H1 (cell line): Measurements from ENCODE around the gene LYPD4. TPM values are rescaled to one million over a fixed set of nuclear protein-coding genes. Genes with fewer than 3 reads are reported as not detected.
A peak's percentile ranks its signal among the peaks of the same experiment; 100 is the strongest.

ENCODE experiments used
- CTCF ChIA-PET: fragments of 300-600 bp; sonication (Branson Sonifier 250); formaldehyde crosslinking; loops from one replicate; lab custom pipeline; 2021; ENCODE audit not compliant: partially characterized antibody; lab: Charles Lee
- POLR2A ChIA-PET: fragments of 300-600 bp; sonication (Branson Sonifier 250); formaldehyde crosslinking; loops from one replicate; lab custom pipeline; 2021; ENCODE audit warnings: inconsistent platforms; ENCODE audit not compliant: partially characterized antibody; lab: Charles Lee
- DNase-seq, 2 experiments: peaks; one replicate each; pipeline versions ENCODE4 v3.0.0 to v3.0.0-alpha.2; 2010 to 2022; ENCODE audit warnings: low spot score in 2 of 2, low read depth in 1 of 2, mixed read lengths in 1 of 2
- FAIRE-seq: peaks from 2 replicates; lab custom pipeline; 2011; peaks lifted over from hg19 to GRCh38; lab: Jason Lieb, UNC
- H2AFZ ChIP-seq: 2 replicates; pipeline ENCODE4 v1.8.1; 2012; ENCODE audit warnings: low read length, inconsistent platforms
- H2AK5ac ChIP-seq: 2 replicates; pipeline ENCODE4 v1.6.1; 2013; ENCODE audit warnings: low read depth, low read length
- H2BK120ac ChIP-seq: replicated peaks from 2 replicates; pipeline ENCODE3; 2013; ENCODE audit warnings: low read depth, low read length, inconsistent platforms
- H2BK12ac ChIP-seq: 2 replicates; pipeline ENCODE4 v1.6.1; 2013; ENCODE audit warnings: low read depth, low read length
- H2BK15ac ChIP-seq: 2 replicates; pipeline ENCODE4 v1.6.1; 2013; ENCODE audit warnings: low read length
- H2BK20ac ChIP-seq: 2 replicates; pipeline ENCODE4 v1.6.1; 2013; ENCODE audit warnings: low read length
- H2BK5ac ChIP-seq: 2 replicates; pipeline ENCODE4 v1.6.1; 2013; ENCODE audit warnings: low read depth, low read length
- H3K14ac ChIP-seq: 2 replicates; pipeline ENCODE4 v1.6.1; 2013; ENCODE audit warnings: inconsistent platforms; ENCODE audit not compliant: insufficient read length
- H3K18ac ChIP-seq: 2 replicates; pipeline ENCODE4 v1.6.1; 2013; ENCODE audit warnings: low read length; ENCODE audit errors: extremely low read depth
- H3K23ac ChIP-seq: 2 replicates; pipeline ENCODE4 v1.6.1; 2013; ENCODE audit warnings: inconsistent platforms; ENCODE audit not compliant: insufficient read length
- H3K23me2 ChIP-seq: 2 replicates; pipeline ENCODE4 v1.6.1; 2013; ENCODE audit warnings: low read depth, low read length
- H3K27ac ChIP-seq: 2 replicates; pipeline ENCODE4 v1.6.1; 2011; ENCODE audit warnings: low read depth, low read length, inconsistent platforms
- H3K27me3 ChIP-seq, 4 experiments: replicated peaks in 1 of 4; 1 replicate in 1 of 4; 2 replicates in 3 of 4; pipeline versions ENCODE4 v1.6.1 to v1.8.1; 2011 to 2013; ENCODE audit warnings: low read length in 3 of 4, mild to moderate bottlenecking in 3 of 4, inconsistent platforms in 2 of 4, mixed read lengths in 2 of 4, moderate library complexity in 1 of 4; ENCODE audit not compliant: control insufficient read depth in 3 of 4, insufficient read depth in 3 of 4; ENCODE audit errors: extremely low read depth in 1 of 4
- H3K36me3 ChIP-seq, 4 experiments: 2 replicates each; pipeline versions ENCODE4 v1.6.1 to v1.8.1; 2011 to 2013; ENCODE audit warnings: mild to moderate bottlenecking in 4 of 4, low read length in 3 of 4, moderate library complexity in 2 of 4, control low read depth in 1 of 4, inconsistent platforms in 1 of 4; ENCODE audit not compliant: insufficient read depth in 4 of 4, control insufficient read depth in 2 of 4
- H3K4ac ChIP-seq: replicated peaks from 2 replicates; pipeline ENCODE3; 2013; ENCODE audit warnings: low read length, low read depth, mixed read lengths, inconsistent platforms; ENCODE audit not compliant: insufficient read length
- H3K4me1 ChIP-seq, 4 experiments: replicated peaks in 1 of 4; 1 replicate in 1 of 4; 2 replicates in 3 of 4; pipeline versions ENCODE4 v1.6.1 to v1.8.1; 2011 to 2013; ENCODE audit warnings: low read length in 3 of 4, inconsistent platforms in 2 of 4, mixed read lengths in 1 of 4; ENCODE audit not compliant: insufficient read depth in 4 of 4, control insufficient read depth in 3 of 4
- H3K4me2 ChIP-seq, 2 experiments: 2 replicates each; pipeline versions ENCODE4 v1.6.1 to v1.8.1; 2011 to 2013; ENCODE audit warnings: low read depth in 2 of 2, low read length in 2 of 2, control low read depth in 1 of 2, inconsistent platforms in 1 of 2, mild to moderate bottlenecking in 1 of 2; ENCODE audit not compliant: insufficient read depth in 1 of 2
- H3K4me3 ChIP-seq, 4 experiments: fragments of 200-600, 300-600 bp in 1 of 4; sonication (generic), shearing (Covaris generic), sonication (Bioruptor Twin) in 1 of 4; 2 replicates each; pipeline versions ENCODE4 v1.5.1 to v1.8.1; 2011 to 2016; ENCODE audit warnings: low read length in 4 of 4, low read depth in 3 of 4, control low read depth in 2 of 4, inconsistent platforms in 2 of 4, mild to moderate bottlenecking in 2 of 4, mixed read lengths in 1 of 4, moderate library complexity in 1 of 4; ENCODE audit not compliant: insufficient read depth in 2 of 4; ENCODE audit errors: extremely low read depth in 1 of 4
- H3K56ac ChIP-seq: replicated peaks from 2 replicates; pipeline ENCODE3; 2013; ENCODE audit warnings: low read depth, mild to moderate bottlenecking, mixed read lengths, low read length, inconsistent platforms; ENCODE audit not compliant: insufficient read length
- H3K79me1 ChIP-seq: 2 replicates; pipeline ENCODE4 v1.6.1; 2013; ENCODE audit warnings: low read depth, low read length, control low read depth
- H3K79me2 ChIP-seq, 2 experiments: 2 replicates each; pipeline versions ENCODE4 v1.6.1 to v1.8.1; 2012 to 2013; ENCODE audit warnings: low read length in 2 of 2, mild to moderate bottlenecking in 2 of 2, inconsistent platforms in 1 of 2; ENCODE audit not compliant: insufficient read depth in 2 of 2, control insufficient read depth in 1 of 2
- H3K9ac ChIP-seq, 4 experiments: replicated peaks in 1 of 4; 1 replicate in 1 of 4; 2 replicates in 3 of 4; pipeline versions ENCODE4 v1.6.1 to v1.8.1; 2011 to 2013; ENCODE audit warnings: low read depth in 3 of 4, low read length in 3 of 4, control low read depth in 2 of 4, mild to moderate bottlenecking in 2 of 4, moderate library complexity in 2 of 4, inconsistent platforms in 1 of 4; ENCODE audit errors: extremely low read depth in 1 of 4
- H3K9me3 ChIP-seq, 2 experiments: 2 replicates each; pipeline versions ENCODE4 v1.6.1 to v1.8.1; 2012 to 2013; ENCODE audit warnings: mild to moderate bottlenecking in 2 of 2, moderate library complexity in 2 of 2, control low read depth in 1 of 2, inconsistent platforms in 1 of 2, low read depth in 1 of 2, low read length in 1 of 2, mixed read lengths in 1 of 2; ENCODE audit not compliant: insufficient read depth in 2 of 2
- H4K20me1 ChIP-seq, 2 experiments: replicated peaks in 1 of 2; 2 replicates each; pipeline versions ENCODE3 to v1.8.1; 2011 to 2013; ENCODE audit warnings: inconsistent platforms in 2 of 2, low read length in 2 of 2, mild to moderate bottlenecking in 1 of 2; ENCODE audit not compliant: insufficient read depth in 2 of 2, control insufficient read depth in 1 of 2
- H4K5ac ChIP-seq: 2 replicates; pipeline ENCODE4 v1.6.1; 2013; ENCODE audit warnings: low read length, low read depth, mixed read lengths, inconsistent platforms; ENCODE audit not compliant: insufficient read length
- H4K8ac ChIP-seq: 2 replicates; pipeline ENCODE4 v1.8.0; 2013; ENCODE audit warnings: mild to moderate bottlenecking, moderate library complexity, low read length, inconsistent platforms; ENCODE audit not compliant: insufficient read depth; ENCODE audit errors: extremely low read depth
- H4K91ac ChIP-seq: replicated peaks from 2 replicates; pipeline ENCODE3; 2013; ENCODE audit warnings: low read length, mixed read lengths, inconsistent platforms; ENCODE audit not compliant: insufficient read length
- BCL11A ChIP-seq, 2 experiments: IDR thresholded peaks; one replicate each; pipeline ENCODE4 v1.6.1; 2011; ENCODE audit warnings: low read depth in 2 of 2, low read length in 2 of 2, mild to moderate bottlenecking in 2 of 2
- CTBP2 ChIP-seq: IDR thresholded peaks from 2 replicates; pipeline ENCODE4 v1.7.0; 2011; ENCODE audit warnings: borderline replicate concordance, mild to moderate bottlenecking, moderate library complexity, mixed read lengths, low read length; ENCODE audit not compliant: insufficient read depth, insufficient read length
- HDAC2 ChIP-seq, 2 experiments: fragments of 300-600 bp in 1 of 2; sonication (generic) in 1 of 2; IDR thresholded peaks; 2 replicates each; pipeline ENCODE4 v1.6.1; 2011 to 2012; ENCODE audit warnings: low read depth in 2 of 2, low read length in 2 of 2, mild to moderate bottlenecking in 2 of 2, moderate library complexity in 2 of 2, borderline replicate concordance in 1 of 2, inconsistent platforms in 1 of 2
- HDAC6 ChIP-seq: IDR thresholded peaks from one replicate; pipeline ENCODE4 v1.7.1; 2012; ENCODE audit warnings: low read depth, mild to moderate bottlenecking, inconsistent platforms, low read length, moderate library complexity
- KDM1A ChIP-seq: fragments of 200-600, 300-600 bp; sonication (generic); IDR thresholded peaks from 2 replicates; pipeline ENCODE4 v1.7.1; 2016; ENCODE audit warnings: mild to moderate bottlenecking, low read length, borderline replicate concordance
- NRF1 ChIP-seq: IDR thresholded peaks from 2 replicates; pipeline ENCODE4 v1.6.1; 2011; ENCODE audit warnings: mild to moderate bottlenecking, low read depth, low read length, improper control_type of control experiment
- PHF8 ChIP-seq: fragments of 200-600 bp; sonication (generic); conservative IDR thresholded peaks from 2 replicates; pipeline ENCODE4 v1.7.1; 2012; ENCODE audit warnings: low read depth, mild to moderate bottlenecking, inconsistent platforms, low read length, moderate library complexity
- RAD21 ChIP-seq, 2 experiments: IDR thresholded peaks in 1 of 2; conservative IDR thresholded peaks in 1 of 2; 2 replicates each; pipeline ENCODE4 v1.6.1; 2011; ENCODE audit warnings: low read depth in 2 of 2, low read length in 2 of 2, improper control_type of control experiment in 1 of 2, inconsistent platforms in 1 of 2, mild to moderate bottlenecking in 1 of 2, moderate library complexity in 1 of 2
- RNF2 ChIP-seq: fragments of 200-900, 300-1000 bp; sonication (generic); IDR thresholded peaks from 2 replicates; pipeline ENCODE4 v1.7.1; 2016; ENCODE audit warnings: borderline replicate concordance, low read depth, mild to moderate bottlenecking, antibody characterized with exemption, low read length; ENCODE audit not compliant: poor library complexity, severe bottlenecking; ENCODE audit errors: missing control alignments
- USF2 ChIP-seq: IDR thresholded peaks from 2 replicates; pipeline ENCODE4 v1.6.1; 2011; ENCODE audit warnings: low read length, improper control_type of control experiment
- WGBS, 2 experiments: shearing (Covaris generic) in 1 of 2; methylation state at CpG; one replicate each; pipeline versions ENCODE4 v1.1.6 to v1.1.7; 2013 to 2015; ENCODE audit warnings: low lambda C conversion rate in 2 of 2, mixed read lengths in 2 of 2, inconsistent platforms in 1 of 2, low coverage in 1 of 2, missing lambda C conversion rate in 1 of 2; ENCODE audit not compliant: insufficient replicate concordance in 2 of 2, insufficient coverage in 1 of 2, insufficient read length in 1 of 2; ENCODE audit errors: extremely low coverage in 1 of 2, missing lambda C conversion rate in 1 of 2; 5-methylcytosine and 5-hydroxymethylcytosine counted together
- polyA plus RNA-seq, 7 experiments: library from polyadenylated mRNA; depleted of rRNA in 3 of 7; stranded (reverse) in 5 of 7; unstranded in 2 of 7; fragments of >200 nt in 5 of 7; fragments of 200-250 nt in 2 of 7; gene quantifications; 1 replicate in 5 of 7; 2 replicates in 1 of 7; 4 replicates in 1 of 7; pipeline versions ENCODE4 v1.2.1 to v1.2.3, GENCODE V29; 2011 to 2013; ENCODE audit warnings: missing spikeins in 2 of 7, mixed read lengths in 2 of 7
- total RNA-seq: library from RNA; stranded (reverse); fragmentation: NEBNext Ultra II Directional; extraction: Animal tissue kit (Norgen Biotek cat#: 25700); gene quantifications from 2 replicates; pipeline ENCODE4 v1.2.1, GENCODE V29; 2021

Gene LYPD4
- total and polyA plus RNA-seq, 2 of the 8 experiments (the other 6 are each of a cell fraction or from before 2014, with no cell fraction given) = 0.06 TPM; not detected in 1

GRCh38 chr19:41861846-41862245, 17.4 kb upstream of the LYPD4 start:
- Histone ChIP-seq H3K23me2 (peaks cover 6% of the 10 kb centered on the region), H3K9me3 (no peaks in the 10 kb centered on the region), H4K91ac (no peak overlapping the region), H3K4me3 (peak overlapping the region in 2 of 4 experiments; percentile 81 to 95; a peak in 4 of 8 replicates), H3K36me3 (peaks cover 50 to 59% (median 56%) of the 10 kb centered on the region in 4 experiments), H2BK120ac (no peak overlapping the region), H3K9ac (peak overlapping the region in 2 of 4 experiments; percentile 29 to 62; a peak in 2 of 7 replicates), H3K4me2 (peak overlapping the region; percentile 92 to 97), H2AFZ (no peak overlapping the region), H3K27me3 (no peaks in the 10 kb centered on the region), H2BK12ac (no peak overlapping the region), H3K27ac (0 out of 2 replicates have a peak overlapping the region, but pooled peaks have one; percentile 25), H4K20me1 (peaks cover 25 to 28% of the 10 kb centered on the region in 2 experiments), H4K8ac (0 out of 2 replicates have a peak overlapping the region, but pooled peaks have one; percentile 60), H2AK5ac (no peak overlapping the region), H4K5ac (no peak overlapping the region), H3K4me1 (peaks cover 3 to 27% (median 14%) of the 10 kb centered on the region in 4 experiments), H3K79me1 (peaks cover 22% of the 10 kb centered on the region), H2BK15ac (no peak overlapping the region), H3K18ac (no peak overlapping the region), H3K4ac (no peak overlapping the region), H2BK5ac (no peak overlapping the region), H3K14ac (no peak overlapping the region), H3K56ac (no peak overlapping the region), H3K23ac (no peak overlapping the region), H2BK20ac (no peak overlapping the region), H3K79me2 (peaks cover 22 to 61% of the 10 kb centered on the region in 2 experiments)
- 92% methylated on average over 9 of the region's 9 CpGs; no CpG with 5 or more reads in 1 of the 2 experiments for WGBS, 2 experiments
- no peak for DNase-seq
- CTCF ChIA-PET = interaction anchor here (0.7 to 2.0 kb wide), 2 partner anchors 11 to 12 kb away, joined by 6 to 12 read pairs; no protein-coding TSS in a partner anchor
- POLR2A ChIA-PET = interaction anchor here (0.7 to 13.9 kb wide), 15 partner anchors 10 to 168 kb away, joined by 3 to 298 read pairs (median 19); partner anchors contain the start of genes ARHGEF1 and CD79A
- FAIRE-seq = no peak
- TF ChIP-seq USF2 (no peak), CTBP2 (no peak), RAD21 (IDR thresholded peaks at IDR 0.05 in 1 of 2, conservative IDR thresholded peaks at IDR 0.05 in 1 of 2; ENCODE audit: low read depth in 2 of 2, low read length in 2 of 2) (no peak), RNF2 (no peak), KDM1A (no peak), HDAC2 (IDR thresholded peaks at IDR 0.05; ENCODE audit: borderline replicate concordance in 1 of 2, low read depth in 2 of 2, low read length in 2 of 2) (no peak), NRF1 (no peak), HDAC6 (no peak), BCL11A (IDR thresholded peaks at IDR 0.05; ENCODE audit: low read depth in 2 of 2, low read length in 2 of 2) (no peak), PHF8 (no peak)
